ENCODE measurements around the gene DGKD.
A peak's percentile ranks its signal among the peaks of the same experiment; 100 is the strongest.

Gene DGKD

GRCh38 chr2:233418761-233419546 is 64.7 kb downstream of the DGKD start:
- Histone ChIP-seq H3K4me1 (ENCODE audit: insufficient read depth, low read length, poor library complexity, severe bottlenecking) (peaks cover 56% of the 10 kb centered on the region), H3K79me2 (ENCODE audit: insufficient read depth, low read length) (peaks cover 100% of the 10 kb centered on the region), H3K27me3 (ENCODE audit: insufficient read depth, low read length, poor library complexity, severe bottlenecking) (no peaks in the 10 kb centered on the region), H3F3A (ENCODE audit: low read depth) (no peaks in the 10 kb centered on the region), H3K4me3 (ENCODE audit: low read length, poor library complexity, severe bottlenecking) (no peak overlapping the region), H2AFZ (ENCODE audit: low read length) (no peak overlapping the region), H3K9me2 (replicated peaks; ENCODE audit: low read depth, low read length) (no peaks in the 10 kb centered on the region), H3K36me3 (ENCODE audit: insufficient read depth, low read length) (peaks cover 34% of the 10 kb centered on the region; the same call in 1 of the 2 replicates), H4K20me1 (ENCODE audit: insufficient read depth, low read length, poor library complexity, severe bottlenecking) (peaks cover 47% of the 10 kb centered on the region), H3K9ac (ENCODE audit: low read depth, low read length, poor library complexity, severe bottlenecking) (no peak overlapping the region), H3K4me2 (ENCODE audit: low read depth, low read length, poor library complexity, severe bottlenecking) (peak overlapping the region; percentile 15), H3K9me3 (ENCODE audit: insufficient read depth, low read depth, low read length) (no peaks in the 10 kb centered on the region)
- TF ChIP-seq EZH2phosphoT487 (IDR thresholded peaks at IDR 0.05; ENCODE audit: borderline replicate concordance) = no peak
- TF ChIP-seq, protein P1, sequence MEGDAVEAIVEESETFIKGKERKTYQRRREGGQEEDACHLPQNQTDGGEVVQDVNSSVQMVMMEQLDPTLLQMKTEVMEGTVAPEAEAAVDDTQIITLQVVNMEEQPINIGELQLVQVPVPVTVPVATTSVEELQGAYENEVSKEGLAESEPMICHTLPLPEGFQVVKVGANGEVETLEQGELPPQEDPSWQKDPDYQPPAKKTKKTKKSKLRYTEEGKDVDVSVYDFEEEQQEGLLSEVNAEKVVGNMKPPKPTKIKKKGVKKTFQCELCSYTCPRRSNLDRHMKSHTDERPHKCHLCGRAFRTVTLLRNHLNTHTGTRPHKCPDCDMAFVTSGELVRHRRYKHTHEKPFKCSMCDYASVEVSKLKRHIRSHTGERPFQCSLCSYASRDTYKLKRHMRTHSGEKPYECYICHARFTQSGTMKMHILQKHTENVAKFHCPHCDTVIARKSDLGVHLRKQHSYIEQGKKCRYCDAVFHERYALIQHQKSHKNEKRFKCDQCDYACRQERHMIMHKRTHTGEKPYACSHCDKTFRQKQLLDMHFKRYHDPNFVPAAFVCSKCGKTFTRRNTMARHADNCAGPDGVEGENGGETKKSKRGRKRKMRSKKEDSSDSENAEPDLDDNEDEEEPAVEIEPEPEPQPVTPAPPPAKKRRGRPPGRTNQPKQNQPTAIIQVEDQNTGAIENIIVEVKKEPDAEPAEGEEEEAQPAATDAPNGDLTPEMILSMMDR (conservative IDR thresholded peaks at IDR 0.05; ENCODE audit: low read length) = no peak

GRCh38 chr2:233419602-233420391 is 65.5 kb downstream of the DGKD start:
- Histone ChIP-seq H3K4me1 (ENCODE audit: insufficient read depth, low read length, poor library complexity, severe bottlenecking) (peaks cover 59% of the 10 kb centered on the region), H3K36me3 (ENCODE audit: insufficient read depth, low read length) (peaks cover 28% of the 10 kb centered on the region; the same call in 1 of the 2 replicates), H3K9ac (ENCODE audit: low read depth, low read length, poor library complexity, severe bottlenecking) (no peak overlapping the region), H3K4me2 (ENCODE audit: low read depth, low read length, poor library complexity, severe bottlenecking) (peak overlapping the region; percentile 15), H3K4me3 (ENCODE audit: low read length, poor library complexity, severe bottlenecking) (no peak overlapping the region), H3K9me3 (ENCODE audit: insufficient read depth, low read depth, low read length) (no peaks in the 10 kb centered on the region), H3K27me3 (ENCODE audit: insufficient read depth, low read length, poor library complexity, severe bottlenecking) (no peaks in the 10 kb centered on the region), H4K20me1 (ENCODE audit: insufficient read depth, low read length, poor library complexity, severe bottlenecking) (peaks cover 47% of the 10 kb centered on the region), H3K9me2 (replicated peaks; ENCODE audit: low read depth, low read length) (no peaks in the 10 kb centered on the region), H2AFZ (ENCODE audit: low read length) (no peak overlapping the region), H3F3A (ENCODE audit: low read depth) (no peaks in the 10 kb centered on the region), H3K79me2 (ENCODE audit: insufficient read depth, low read length) (peaks cover 100% of the 10 kb centered on the region)
- TF ChIP-seq, protein P1 (conservative IDR thresholded peaks at IDR 0.05; ENCODE audit: low read length) = no peak
- no peak for TF ChIP-seq EZH2phosphoT487 (IDR thresholded peaks at IDR 0.05; ENCODE audit: borderline replicate concordance)

GRCh38 chr2:233421091-233421816 is 67.0 kb downstream of the DGKD start:
- no peak for TF ChIP-seq EZH2phosphoT487 (IDR thresholded peaks at IDR 0.05; ENCODE audit: borderline replicate concordance)
- TF ChIP-seq, protein P1 (conservative IDR thresholded peaks at IDR 0.05; ENCODE audit: low read length) = no peak
- Histone ChIP-seq H3K4me2 (ENCODE audit: low read depth, low read length, poor library complexity, severe bottlenecking) (peak overlapping the region; percentile 68), H3F3A (ENCODE audit: low read depth) (no peaks in the 10 kb centered on the region), H3K36me3 (ENCODE audit: insufficient read depth, low read length) (peaks cover 22% of the 10 kb centered on the region; the same call in 1 of the 2 replicates), H2AFZ (ENCODE audit: low read length) (no peak overlapping the region), H3K9ac (ENCODE audit: low read depth, low read length, poor library complexity, severe bottlenecking) (peak overlapping the region; percentile 37), H3K4me1 (ENCODE audit: insufficient read depth, low read length, poor library complexity, severe bottlenecking) (peaks cover 59% of the 10 kb centered on the region), H3K79me2 (ENCODE audit: insufficient read depth, low read length) (peaks cover 96% of the 10 kb centered on the region), H3K9me3 (ENCODE audit: insufficient read depth, low read depth, low read length) (0 out of 2 replicates have a peak, but pooled peaks cover 2% of the 10 kb centered on the region), H3K27me3 (ENCODE audit: insufficient read depth, low read length, poor library complexity, severe bottlenecking) (no peaks in the 10 kb centered on the region), H4K20me1 (ENCODE audit: insufficient read depth, low read length, poor library complexity, severe bottlenecking) (peaks cover 45% of the 10 kb centered on the region), H3K9me2 (replicated peaks; ENCODE audit: low read depth, low read length) (no peaks in the 10 kb centered on the region), H3K4me3 (ENCODE audit: low read length, poor library complexity, severe bottlenecking) (peak overlapping the region; percentile 30)

Data from Loucy (cell line).